CD4-positive, alpha-beta T cell (primary cell): Measurements from ENCODE around the gene WIPF1. TPM values are rescaled to one million over a fixed set of nuclear protein-coding genes. Genes with fewer than 3 reads are reported as not detected.
"Not testable (repeated sequence)": the region's sequence is repeated elsewhere in the genome, so short reads cannot be mapped to it uniquely, and the experiment has no call there.

Source experiments
- ATAC-seq: fragments of 200-7000 bp; cut with Tn5 transposase; one replicate; pipeline ENCODE4 v1.10.0; 2022; ENCODE audit warnings: mild to moderate bottlenecking; ENCODE audit not compliant: poor library complexity
- CTCF ChIA-PET: fragments of 350-600 bp; sonication (Branson Sonifier 250); formaldehyde crosslinking; loops from one replicate; lab custom pipeline; 2021; ENCODE audit warnings: antibody characterized with exemption, inconsistent platforms; lab: Charles Lee
- POLR2A ChIA-PET: fragments of 350-600 bp; sonication (Branson Sonifier 250); formaldehyde crosslinking; loops from one replicate; lab custom pipeline; 2021; ENCODE audit warnings: antibody characterized with exemption, inconsistent platforms; lab: Charles Lee
- DNase-seq, 14 experiments: peaks; one replicate each; pipeline ENCODE4 v3.0.0-alpha.2; 2013 to 2020; ENCODE audit warnings: mixed read lengths in 2 of 14
- H3K27ac ChIP-seq, 2 donors: one replicate each; pipeline versions ENCODE4 v1.5.1 to v1.7.0; 2013; ENCODE audit warnings: low read length in 2 of 2, low read depth in 1 of 2, mild to moderate bottlenecking in 1 of 2
- H3K27me3 ChIP-seq, 2 experiments: 1 replicate in 1 of 2; 2 replicates in 1 of 2; pipeline versions ENCODE4 v1.6.1 to v1.7.0; 2013; ENCODE audit warnings: low read length in 2 of 2, control low read depth in 1 of 2, mild to moderate bottlenecking in 1 of 2, moderate library complexity in 1 of 2; ENCODE audit not compliant: insufficient read depth in 2 of 2, control insufficient read depth in 1 of 2
- H3K36me3 ChIP-seq: one replicate; pipeline ENCODE4 v1.6.1; 2013; ENCODE audit warnings: low read length, control low read depth; ENCODE audit not compliant: insufficient read depth
- H3K4me1 ChIP-seq: one replicate; pipeline ENCODE4 v1.6.1; 2013; ENCODE audit warnings: low read length, control low read depth; ENCODE audit not compliant: insufficient read depth
- H3K4me3 ChIP-seq: one replicate; pipeline ENCODE4 v1.5.1; 2013; ENCODE audit warnings: mild to moderate bottlenecking, low read length, moderate library complexity
- H3K9me3 ChIP-seq, 2 experiments: 1 replicate in 1 of 2; 2 replicates in 1 of 2; pipeline versions ENCODE4 v1.6.1 to v1.7.0; 2013; ENCODE audit warnings: low read length in 2 of 2, mild to moderate bottlenecking in 2 of 2, control low read depth in 1 of 2, moderate library complexity in 1 of 2; ENCODE audit not compliant: control insufficient read depth in 1 of 2, insufficient read depth in 1 of 2
- H3K27ac Mint-ChIP-seq: one replicate; pipeline ENCODE4 v1.8.0; 2020; ENCODE audit warnings: mixed read lengths
- H3K27me3 Mint-ChIP-seq: one replicate; pipeline ENCODE4 v1.8.0; 2021; ENCODE audit warnings: mixed read lengths
- H3K36me3 Mint-ChIP-seq: one replicate; pipeline ENCODE4 v1.8.0; 2021; ENCODE audit warnings: low read depth, mixed read lengths
- H3K4me1 Mint-ChIP-seq: one replicate; pipeline ENCODE4 v1.8.0; 2021; ENCODE audit warnings: low read depth, mixed read lengths
- H3K4me3 Mint-ChIP-seq: one replicate; pipeline ENCODE4 v1.8.0; 2020; ENCODE audit warnings: mild to moderate bottlenecking, mixed read lengths
- H3K9me3 Mint-ChIP-seq: one replicate; pipeline ENCODE4 v1.8.0; 2020; ENCODE audit warnings: mixed read lengths
- intact Hi-C, 2 experiments: fragments of 100-400 bp; cut with DNase I in 1 of 2; cut with micrococcal nuclease in 1 of 2; formaldehyde crosslinking; loops; one replicate each; pipeline versions ENCODE4 v1.15.1 to v1.9.0; 2023 to 2025; cut with DNase I, micrococcal nuclease
- total RNA-seq, 174 experiments: library from RNA in 2 of 174; stranded (reverse) in 2 of 174; gene quantifications; one replicate each; pipeline ENCODE4 v1.2.3 and lab custom pipeline; 2021 to 2026
- TF ChIP-seq, protein P1 (sequence below): fragments of 200-600 bp; IDR thresholded peaks from one replicate; pipeline ENCODE4 v1.8.0; 2022; ENCODE audit warnings: antibody characterized with exemption, mild to moderate bottlenecking

The WIPF1 gene
- total RNA-seq, 2 experiments from 2014 or later = 237 to 264 TPM

DNA sequence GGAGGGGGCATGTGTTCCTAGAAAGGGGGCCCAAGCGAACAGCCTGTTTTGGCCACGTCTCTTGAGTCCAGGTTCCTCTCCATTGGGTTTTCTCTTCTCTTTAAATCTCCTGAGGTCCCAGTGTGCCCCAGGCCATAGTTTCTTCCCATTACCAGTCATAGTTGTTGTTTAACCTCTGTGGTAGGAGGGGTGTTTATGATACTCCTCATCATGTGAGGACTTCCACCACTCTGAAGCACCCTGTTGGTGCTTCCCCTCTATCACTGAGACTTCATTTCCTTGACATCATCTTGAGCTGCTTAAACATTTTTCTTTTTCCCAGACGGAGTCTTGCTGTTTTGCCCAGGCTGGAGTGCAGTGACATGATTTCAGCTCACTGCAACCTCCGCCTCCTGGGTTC is 45.9 kb downstream of the WIPF1 start:
- H3K4me1 ChIP-seq = peaks cover 36% of the 10 kb centered on the region
- CTCF ChIA-PET = interaction anchor here (1.2 kb wide), 1 partner anchor 66 kb away, joined by 4 read pairs; no protein-coding TSS in a partner anchor

DNA sequence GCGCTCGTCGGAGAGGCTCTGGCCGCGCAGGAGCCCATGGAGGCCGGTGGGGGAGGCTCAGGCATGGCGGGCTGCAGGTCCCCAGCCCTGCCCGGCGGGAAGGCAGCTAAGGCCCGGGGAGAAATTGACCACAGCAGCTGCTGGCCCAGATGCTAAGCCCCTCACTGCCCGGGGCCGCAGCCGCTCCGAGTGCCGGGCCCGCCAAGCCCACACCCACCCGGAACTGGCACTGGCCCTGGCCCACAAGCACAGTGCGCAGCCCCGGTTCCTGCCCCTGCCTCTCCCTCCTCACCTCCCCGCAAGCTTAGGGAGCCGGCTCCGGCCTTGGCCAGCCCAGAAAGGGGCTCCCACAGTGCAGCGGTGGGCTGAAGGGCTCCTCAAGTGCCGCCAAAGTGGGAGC is 49.0 kb downstream of the WIPF1 start:
- ChIA-PET CTCF (interaction anchor here (3.1 kb wide), 1 partner anchor 86 kb away, joined by 36 read pairs; no protein-coding TSS in a partner anchor), POLR2A (interaction anchor here (1.1 to 2.6 kb wide), 3 partner anchors 7 to 85 kb away, joined by 3 to 13 read pairs (median 10); no protein-coding TSS in a partner anchor)
- H3K9me3 ChIP-seq, DNase-seq, H3K27ac Mint-ChIP-seq, H3K36me3 Mint-ChIP-seq, H3K4me3 Mint-ChIP-seq, H3K27me3 ChIP-seq, ATAC-seq, H3K27me3 Mint-ChIP-seq, H3K27ac ChIP-seq, H3K36me3 ChIP-seq, H3K9me3 Mint-ChIP-seq, intact Hi-C loops, H3K4me3 ChIP-seq: not testable (repeated sequence)
- peaks cover 22% of the 10 kb centered on the region for H3K4me1 Mint-ChIP-seq
- H3K4me1 ChIP-seq = peaks cover 19% of the 10 kb centered on the region

More for the DNA sequence above, 45.9 kb downstream of the WIPF1 start:
- intact Hi-C loops = no loop called here
- no peak overlapping the region for H3K4me3 ChIP-seq
- H3K27ac ChIP-seq = no peak overlapping the region
- DNase-seq (no peak), ATAC-seq (no peak)
- H3K4me1 Mint-ChIP-seq = peaks cover 48% of the 10 kb centered on the region
- H3K27ac Mint-ChIP-seq = peak overlapping the region; percentile 80
- H3K36me3 Mint-ChIP-seq = peaks cover 24% of the 10 kb centered on the region
- POLR2A ChIA-PET = interaction anchor here (1.0 to 2.1 kb wide), 3 partner anchors 16 to 58 kb away, joined by 3 to 7 read pairs (median 3); no protein-coding TSS in a partner anchor
- no peaks in the 10 kb centered on the region for H3K27me3 ChIP-seq
- H3K4me3 Mint-ChIP-seq = no peak overlapping the region
- TF ChIP-seq, protein P1, sequence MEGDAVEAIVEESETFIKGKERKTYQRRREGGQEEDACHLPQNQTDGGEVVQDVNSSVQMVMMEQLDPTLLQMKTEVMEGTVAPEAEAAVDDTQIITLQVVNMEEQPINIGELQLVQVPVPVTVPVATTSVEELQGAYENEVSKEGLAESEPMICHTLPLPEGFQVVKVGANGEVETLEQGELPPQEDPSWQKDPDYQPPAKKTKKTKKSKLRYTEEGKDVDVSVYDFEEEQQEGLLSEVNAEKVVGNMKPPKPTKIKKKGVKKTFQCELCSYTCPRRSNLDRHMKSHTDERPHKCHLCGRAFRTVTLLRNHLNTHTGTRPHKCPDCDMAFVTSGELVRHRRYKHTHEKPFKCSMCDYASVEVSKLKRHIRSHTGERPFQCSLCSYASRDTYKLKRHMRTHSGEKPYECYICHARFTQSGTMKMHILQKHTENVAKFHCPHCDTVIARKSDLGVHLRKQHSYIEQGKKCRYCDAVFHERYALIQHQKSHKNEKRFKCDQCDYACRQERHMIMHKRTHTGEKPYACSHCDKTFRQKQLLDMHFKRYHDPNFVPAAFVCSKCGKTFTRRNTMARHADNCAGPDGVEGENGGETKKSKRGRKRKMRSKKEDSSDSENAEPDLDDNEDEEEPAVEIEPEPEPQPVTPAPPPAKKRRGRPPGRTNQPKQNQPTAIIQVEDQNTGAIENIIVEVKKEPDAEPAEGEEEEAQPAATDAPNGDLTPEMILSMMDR = no peak
- peaks cover 2% of the 10 kb centered on the region for H3K36me3 ChIP-seq
- H3K9me3 Mint-ChIP-seq = peaks cover 5% of the 10 kb centered on the region
- no peaks in the 10 kb centered on the region for H3K27me3 Mint-ChIP-seq
- H3K9me3 ChIP-seq = no peaks in the 10 kb centered on the region

DNA sequence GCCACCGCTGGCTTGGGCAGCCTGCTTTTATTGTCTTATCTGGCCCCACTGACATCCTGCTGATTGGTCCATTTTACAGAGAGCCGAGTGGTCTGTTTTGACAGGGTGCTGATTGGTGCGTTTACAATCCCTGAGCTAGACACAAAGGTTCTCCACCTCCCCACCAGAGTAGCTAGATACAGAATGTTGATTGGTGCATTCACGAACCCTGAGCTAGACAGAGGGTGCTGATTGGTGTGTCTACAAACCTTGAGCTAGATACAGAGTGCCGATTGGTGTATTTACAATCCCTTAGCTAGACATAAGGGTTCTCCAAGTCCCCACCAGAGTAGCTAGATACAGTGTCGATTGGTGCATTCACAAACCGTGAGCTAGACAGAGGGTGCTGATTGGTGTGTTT is 49.6 kb downstream of the WIPF1 start:
- H3K4me1 ChIP-seq = peaks cover 12% of the 10 kb centered on the region
- H3K36me3 Mint-ChIP-seq, H3K9me3 Mint-ChIP-seq, H3K9me3 ChIP-seq, H3K4me3 ChIP-seq, DNase-seq, H3K27ac Mint-ChIP-seq, H3K36me3 ChIP-seq, H3K4me3 Mint-ChIP-seq, H3K27me3 Mint-ChIP-seq, intact Hi-C loops, H3K27me3 ChIP-seq, H3K27ac ChIP-seq, ATAC-seq: not testable (repeated sequence)
- CTCF ChIA-PET = interaction anchor here (1.1 to 3.1 kb wide), 2 partner anchors 77 to 85 kb away, joined by 3 to 36 read pairs; no protein-coding TSS in a partner anchor
- POLR2A ChIA-PET = interaction anchor here (1.1 to 2.6 kb wide), 3 partner anchors 8 to 86 kb away, joined by 3 to 13 read pairs (median 10); no protein-coding TSS in a partner anchor
- H3K4me1 Mint-ChIP-seq = peaks cover 21% of the 10 kb centered on the region
